Gastroesophageal sphincter (tissue), 4 donors: ENCODE measurements around the gene PRMT3. TPM values are rescaled to one million over a fixed set of nuclear protein-coding genes. Genes with fewer than 3 reads are reported as not detected.
"Not testable (repeated sequence)": the region's sequence is repeated elsewhere in the genome, so short reads cannot be mapped to it uniquely, and the experiment has no call there.

Experiments used
- ATAC-seq: fragments of 150-250 bp; one replicate; pipeline ENCODE4 v1.9.1; 2016; ENCODE audit warnings: mild to moderate bottlenecking, moderate library complexity
- H3K27ac ChIP-seq, 4 donors: fragments of 200-600 bp; sonication (generic) in 3 of 4; 1 replicate in 3 of 4; 2 replicates in 1 of 4; pipeline ENCODE4 v1.5.1; 2016 to 2019
- H3K27me3 ChIP-seq: fragments of 200-600 bp; sonication (generic); one replicate; pipeline ENCODE4 v1.5.1; 2019
- H3K36me3 ChIP-seq, 2 donors: fragments of 200-600 bp; sonication (generic); one replicate each; pipeline ENCODE4 v1.5.1; 2019; ENCODE audit warnings: control low read depth in 1 of 2
- H3K4me1 ChIP-seq, 3 donors: fragments of 200-600 bp; sonication (generic); 1 replicate in 2 of 3; 2 replicates in 1 of 3; pipeline ENCODE4 v1.5.1; 2016 to 2019; ENCODE audit warnings: control low read depth in 2 of 3
- H3K4me3 ChIP-seq, 2 donors: fragments of 200-600 bp; sonication (generic); one replicate each; pipeline ENCODE4 v1.5.1; 2019; ENCODE audit warnings: mild to moderate bottlenecking in 1 of 2, moderate library complexity in 1 of 2
- H3K9me3 ChIP-seq, 3 donors: fragments of 200-600 bp; sonication (generic); one replicate each; pipeline ENCODE4 v1.5.1; 2017 to 2019; ENCODE audit warnings: control low read depth in 2 of 3
- CTCF ChIP-seq, 4 experiments: fragments of 200-600 bp in 2 of 4; fragments of 450-650 bp in 2 of 4; sonication (generic) in 1 of 4; IDR thresholded peaks; one replicate each; pipeline ENCODE4 v1.5.1; 2017 to 2019; ENCODE audit warnings: antibody characterized with exemption in 4 of 4, mild to moderate bottlenecking in 2 of 4, moderate library complexity in 2 of 4
- EP300 ChIP-seq: sonication (generic); formaldehyde crosslinking; IDR thresholded peaks from one replicate; pipeline ENCODE4 v1.6.1; 2017; ENCODE audit warnings: antibody characterized with exemption, mild to moderate bottlenecking
- POLR2A ChIP-seq, 2 donors: fragments of 450-650 bp; IDR thresholded peaks; one replicate each; pipeline ENCODE4 v1.6.1; 2017; ENCODE audit warnings: antibody characterized with exemption in 2 of 2, mild to moderate bottlenecking in 2 of 2, moderate library complexity in 1 of 2
- POLR2AphosphoS5 ChIP-seq: sonication (generic); formaldehyde crosslinking; IDR thresholded peaks from one replicate; pipeline ENCODE4 v1.6.1; 2017; ENCODE audit warnings: antibody characterized with exemption
- WGBS, 2 donors: methylation state at CpG; one replicate each; pipeline ENCODE4 v1.1.5; 2018; ENCODE audit warnings: low coverage in 1 of 2; 5-methylcytosine and 5-hydroxymethylcytosine counted together
- total RNA-seq, 4 donors: library from RNA; depleted of rRNA; stranded (reverse); fragments of >200 nt; gene quantifications; one replicate each; pipeline ENCODE4 v1.1.0, GENCODE V29; 2016

The PRMT3 gene
- total RNA-seq, 4 donors from 2014 or later = 9.9 to 20.9 (median 18.8) TPM

GRCh38 chr11:20458905-20459632, 71.6 kb downstream of the PRMT3 start:
- Histone ChIP-seq H3K4me1 (no peaks in the 10 kb centered on the region), H3K27ac (no peak overlapping the region), H3K27me3 (no peaks in the 10 kb centered on the region), H3K4me3 (no peak overlapping the region), H3K9me3 (no peaks in the 10 kb centered on the region), H3K36me3 (peaks cover 0 to 23% of the 10 kb centered on the region in 2 donors)
- WGBS, 2 donors = 71 to 92% methylated on average over 1 of the region's 1 CpG
- TF ChIP-seq POLR2AphosphoS5 = no peak
- no peak for ATAC-seq

GRCh38 chr11:20459865-20460264, 72.3 kb downstream of the PRMT3 start:
- no peak for ATAC-seq
- WGBS, 2 donors = 71 to 79% methylated on average over 2 to 5 of the region's 5 CpGs
- Histone ChIP-seq H3K9me3 (no peaks in the 10 kb centered on the region), H3K27me3 (no peaks in the 10 kb centered on the region), H3K4me1 (no peaks in the 10 kb centered on the region), H3K27ac (no peak overlapping the region), H3K36me3 (peaks cover 0 to 29% of the 10 kb centered on the region in 2 donors), H3K4me3 (no peak overlapping the region)
- no peak for TF ChIP-seq POLR2A (IDR thresholded peaks at IDR 0.05)

GRCh38 chr11:20464518-20464917, 77.0 kb downstream of the PRMT3 start:
- no peak overlapping the region for H3K4me3 ChIP-seq
- ATAC-seq = no peak
- 87 to 93% methylated on average over 2 of the region's 2 CpGs for WGBS, 2 donors
- no peaks in the 10 kb centered on the region for H3K27me3 ChIP-seq
- peaks cover 0 to 29% of the 10 kb centered on the region in 2 donors for H3K36me3 ChIP-seq
- no peak overlapping the region for H3K27ac ChIP-seq
- no peaks in the 10 kb centered on the region for H3K9me3 ChIP-seq
- no peaks in the 10 kb centered on the region for H3K4me1 ChIP-seq
- TF ChIP-seq POLR2AphosphoS5 (no peak), CTCF (IDR thresholded peaks at IDR 0.05) (no peak), EP300 (no peak), POLR2A (IDR thresholded peaks at IDR 0.05) (no peak)

- no peak for TF ChIP-seq POLR2AphosphoS5
- no peak for TF ChIP-seq CTCF (IDR thresholded peaks at IDR 0.05)
- no peak for TF ChIP-seq POLR2A (IDR thresholded peaks at IDR 0.05)
- TF ChIP-seq EP300 = no peak
- ATAC-seq = no peak
Measured at GRCh38 chr11:20467487-20468185, 80.1 kb downstream of the PRMT3 start.

GRCh38 chr11:20470348-20470747, 82.8 kb downstream of the PRMT3 start:
- no peak for ATAC-seq
- Histone ChIP-seq H3K36me3 (peaks cover 0 to 13% of the 10 kb centered on the region in 2 donors), H3K4me3 (no peak overlapping the region), H3K27me3 (no peaks in the 10 kb centered on the region), H3K27ac (no peak overlapping the region), H3K4me1 (peaks cover 0 to 11% (median 4%) of the 10 kb centered on the region in 3 donors), H3K9me3 (no peaks in the 10 kb centered on the region)
- TF ChIP-seq EP300 (no peak), POLR2AphosphoS5 (no peak), CTCF (IDR thresholded peaks at IDR 0.05) (no peak), POLR2A (IDR thresholded peaks at IDR 0.05) (no peak)
- 86 to 95% methylated on average over 3 to 4 of the region's 4 CpGs for WGBS, 2 donors

More at GRCh38 chr11:20467487-20468185, 80.1 kb downstream of the PRMT3 start:
- peaks cover 0 to 27% of the 10 kb centered on the region in 2 donors for H3K36me3 ChIP-seq
- WGBS, 2 donors = 70 to 74% methylated on average over 6 of the region's 6 CpGs
- H3K27me3 ChIP-seq = no peaks in the 10 kb centered on the region
- H3K4me1 ChIP-seq = no peaks in the 10 kb centered on the region
- no peaks in the 10 kb centered on the region for H3K9me3 ChIP-seq
- no peak overlapping the region for H3K4me3 ChIP-seq
- H3K27ac ChIP-seq = no peak overlapping the region

GRCh38 chr11:20471929-20472328, 84.4 kb downstream of the PRMT3 start:
- H3K4me3 ChIP-seq, H3K9me3 ChIP-seq, H3K27me3 ChIP-seq, H3K27ac ChIP-seq, H3K36me3 ChIP-seq, ATAC-seq: not testable (repeated sequence)
- H3K4me1 ChIP-seq = peaks cover 0 to 11% (median 4%) of the 10 kb centered on the region in 3 donors
